Measurements from ENCODE around the gene FER. TPM values are rescaled to one million over a fixed set of nuclear protein-coding genes. Genes with fewer than 3 reads are reported as not detected.

FER gene
- polyA plus RNA-seq, 1 experiment: 19.0 TPM

- CTCF ChIA-PET: interaction anchor here (0.5 kb wide), 1 partner anchor 28 kb away, joined by 3 read pairs; no protein-coding TSS in a partner anchor
- H3K27ac ChIP-seq (ENCODE audit: low read depth, low read length): no peak overlapping the region
- TF ChIP-seq CTCF (IDR thresholded peaks at IDR 0.05; ENCODE audit: low read depth, low read length): no peak
Observed at GRCh38 chr5:109062664-109063063, 315.0 kb downstream of the FER start.

GRCh38 chr5:109063223-109063622, 315.5 kb downstream of the FER start:
- DNase-seq (ENCODE audit: low read depth, low spot score): no peak
- Histone ChIP-seq H3K27ac (ENCODE audit: low read depth, low read length) (no peak overlapping the region), H3K9me3 (ENCODE audit: control insufficient read depth, insufficient read depth, low read length) (no peaks in the 10 kb centered on the region), H3K4me3 (ENCODE audit: low read depth, low read length) (no peak overlapping the region), H3K27me3 (ENCODE audit: control insufficient read depth, insufficient read depth, low read length) (no peaks in the 10 kb centered on the region)
- CTCF ChIA-PET: interaction anchor here (0.5 kb wide), 1 partner anchor 28 kb away, joined by 3 read pairs; no protein-coding TSS in a partner anchor
- POLR2A ChIA-PET: no interaction called here
- TF ChIP-seq CTCF (IDR thresholded peaks at IDR 0.05; ENCODE audit: low read depth, low read length): no peak

More at GRCh38 chr5:109062664-109063063, 315.0 kb downstream of the FER start:
- no peak for DNase-seq (ENCODE audit: low read depth, low spot score)
- no peaks in the 10 kb centered on the region for H3K27me3 ChIP-seq (ENCODE audit: control insufficient read depth, insufficient read depth, low read length)
- H3K4me3 ChIP-seq (ENCODE audit: low read depth, low read length): no peak overlapping the region
- H3K9me3 ChIP-seq (ENCODE audit: control insufficient read depth, insufficient read depth, low read length): no peaks in the 10 kb centered on the region
- POLR2A ChIA-PET: no interaction called here

- no peak for TF ChIP-seq CTCF (IDR thresholded peaks at IDR 0.05; ENCODE audit: low read depth, low read length)
- no peak for DNase-seq (ENCODE audit: low read depth, low spot score)
- H3K4me3 ChIP-seq (ENCODE audit: low read depth, low read length): no peak overlapping the region
- H3K9me3 ChIP-seq (ENCODE audit: control insufficient read depth, insufficient read depth, low read length): no peaks in the 10 kb centered on the region
- no peak overlapping the region for H3K27ac ChIP-seq (ENCODE audit: low read depth, low read length)
- ChIA-PET CTCF (interaction anchor here (0.7 to 1.1 kb wide), 3 partner anchors 48 to 250 kb away, joined by 3 to 8 read pairs (median 3); no protein-coding TSS in a partner anchor), POLR2A (no interaction called here)
- no peaks in the 10 kb centered on the region for H3K27me3 ChIP-seq (ENCODE audit: control insufficient read depth, insufficient read depth, low read length)
Observed at GRCh38 chr5:109076741-109077140, 329.0 kb downstream of the FER start.

- DNase-seq (ENCODE audit: low read depth, low spot score): no peak
- ChIA-PET POLR2A (no interaction called here), CTCF (no interaction called here)
- Histone ChIP-seq H3K9me3 (ENCODE audit: control insufficient read depth, insufficient read depth, low read length) (no peaks in the 10 kb centered on the region), H3K27me3 (ENCODE audit: control insufficient read depth, insufficient read depth, low read length) (no peaks in the 10 kb centered on the region), H3K4me3 (ENCODE audit: low read depth, low read length) (no peak overlapping the region), H3K27ac (ENCODE audit: low read depth, low read length) (no peak overlapping the region)
- no peak for TF ChIP-seq CTCF (IDR thresholded peaks at IDR 0.05; ENCODE audit: low read depth, low read length)
Observed at GRCh38 chr5:109078448-109078847, 330.8 kb downstream of the FER start.

GRCh38 chr5:109080481-109080880, 332.8 kb downstream of the FER start:
- DNase-seq (ENCODE audit: low read depth, low spot score): no peak
- CTCF ChIA-PET: interaction anchor here (0.6 kb wide), 1 partner anchor 82 kb away, joined by 3 read pairs; no protein-coding TSS in a partner anchor
- POLR2A ChIA-PET: no interaction called here

More at GRCh38 chr5:109080481-109080880, 332.8 kb downstream of the FER start:
- Histone ChIP-seq H3K27ac (ENCODE audit: low read depth, low read length) (no peak overlapping the region), H3K4me3 (ENCODE audit: low read depth, low read length) (no peak overlapping the region), H3K27me3 (ENCODE audit: control insufficient read depth, insufficient read depth, low read length) (no peaks in the 10 kb centered on the region), H3K9me3 (ENCODE audit: control insufficient read depth, insufficient read depth, low read length) (no peaks in the 10 kb centered on the region)
- TF ChIP-seq CTCF (IDR thresholded peaks at IDR 0.05; ENCODE audit: low read depth, low read length): no peak

Measured in AG04450 (cell line).